IPS-18c (cell line): ENCODE measurements around the gene RBBP4.

Experiments used
- H3K4me3 ChIP-seq: 2 replicates; pipeline ENCODE4 v1.7.0; 2013; ENCODE audit warnings: low read depth, mild to moderate bottlenecking, low read length, moderate library complexity; ENCODE audit not compliant: insufficient read depth
- H3K9me3 ChIP-seq: one replicate; pipeline ENCODE4 v1.6.1; 2013; ENCODE audit warnings: mild to moderate bottlenecking, low read length, moderate library complexity; ENCODE audit not compliant: control insufficient read depth, insufficient read depth

RBBP4 gene

DNA sequence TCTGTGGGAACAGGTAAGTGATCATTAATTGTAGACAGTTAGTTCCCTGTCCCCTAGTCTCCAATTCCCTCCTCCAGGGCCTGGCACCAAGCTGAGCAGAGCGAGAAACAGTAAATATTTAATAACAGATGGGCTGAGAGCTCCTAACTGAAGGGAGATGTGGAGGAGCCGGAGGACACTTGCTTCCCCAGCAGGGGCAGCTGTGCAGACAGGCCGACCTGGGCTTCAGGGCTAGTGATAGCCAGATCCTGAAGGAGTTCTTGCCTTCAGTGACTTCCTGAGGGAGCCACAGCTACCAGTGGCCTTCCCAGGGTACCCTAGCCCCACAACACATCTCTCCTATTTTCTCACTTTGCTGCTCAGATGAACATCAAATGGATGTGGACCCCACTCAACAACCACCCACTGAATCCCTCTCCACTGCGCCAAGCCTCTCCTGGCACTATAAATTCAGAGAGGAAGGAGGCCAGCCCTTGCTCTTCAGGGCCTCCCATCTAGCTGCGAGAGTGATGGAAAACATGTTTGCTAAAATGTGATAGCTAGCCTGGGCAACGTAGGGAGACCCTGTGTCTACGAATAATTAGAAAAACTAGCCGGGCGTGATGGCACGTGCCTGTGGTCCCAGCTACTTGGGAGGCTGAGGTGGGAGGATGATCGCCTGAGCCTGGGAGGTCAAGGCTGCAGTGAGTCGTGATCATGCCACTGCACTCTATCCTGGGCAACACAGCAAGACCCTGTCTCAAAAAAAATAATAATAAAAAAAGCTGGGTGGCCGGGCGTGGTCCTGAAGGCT is 78.4 kb downstream of the RBBP4 start:
- Histone ChIP-seq H3K4me3 (no peak overlapping the region), H3K9me3 (peaks cover 2% of the 10 kb centered on the region)

GRCh38 chr1:32733582-32734321 is 82.7 kb downstream of the RBBP4 start:
- no peak overlapping the region for H3K4me3 ChIP-seq

More at GRCh38 chr1:32733582-32734321, 82.7 kb downstream of the RBBP4 start:
- H3K9me3 ChIP-seq = no peaks in the 10 kb centered on the region
